Inflammatory macrophage (primary cell): ENCODE data around the gene NLRP1.

Source experiments
- DNase-seq, 2 donors: peaks; one replicate each; pipeline ENCODE4 v3.0.0-alpha.2; 2020 to 2022

NLRP1 gene

DNA sequence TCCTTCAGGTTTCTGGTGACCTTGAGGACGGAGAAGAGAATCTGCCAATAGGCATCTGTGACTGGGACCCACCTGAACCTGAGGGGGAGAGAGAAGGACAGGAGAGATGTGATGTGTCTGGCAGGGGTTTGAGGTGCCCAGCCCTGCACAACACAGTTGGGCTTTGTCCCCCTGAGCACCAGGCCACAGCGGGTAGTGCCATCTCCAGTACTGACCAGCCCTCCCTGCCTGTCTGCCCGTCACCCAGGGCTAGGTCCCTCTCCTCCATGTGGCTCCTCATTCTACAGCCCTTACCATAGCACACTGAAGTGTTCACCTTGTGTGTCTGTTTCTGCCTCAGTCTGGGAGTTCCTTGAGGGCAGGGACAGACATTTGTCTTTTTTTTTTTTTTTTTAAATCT is 30.8 kb downstream of the NLRP1 start:
- no peak for DNase-seq

DNA sequence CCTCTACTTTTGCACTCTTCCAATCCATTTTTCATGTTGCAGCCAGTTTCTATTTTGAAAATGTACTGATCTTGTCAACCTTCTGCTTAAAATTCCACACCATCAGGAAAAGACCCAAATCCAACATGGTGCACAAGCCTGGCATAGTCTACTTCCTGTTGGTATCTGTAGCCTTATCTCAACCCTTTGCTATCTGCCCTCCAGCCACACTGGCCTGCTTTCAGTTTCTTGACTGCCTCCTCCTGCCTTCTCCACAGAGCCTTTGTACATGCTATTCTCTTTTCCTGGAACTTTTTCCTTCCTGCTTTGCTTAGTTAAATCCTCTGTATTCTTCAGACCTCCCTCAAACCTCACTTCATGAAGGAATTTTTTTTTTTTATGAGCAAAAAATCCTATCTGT is 31.5 kb downstream of the NLRP1 start:
- DNase-seq = no peak

DNA sequence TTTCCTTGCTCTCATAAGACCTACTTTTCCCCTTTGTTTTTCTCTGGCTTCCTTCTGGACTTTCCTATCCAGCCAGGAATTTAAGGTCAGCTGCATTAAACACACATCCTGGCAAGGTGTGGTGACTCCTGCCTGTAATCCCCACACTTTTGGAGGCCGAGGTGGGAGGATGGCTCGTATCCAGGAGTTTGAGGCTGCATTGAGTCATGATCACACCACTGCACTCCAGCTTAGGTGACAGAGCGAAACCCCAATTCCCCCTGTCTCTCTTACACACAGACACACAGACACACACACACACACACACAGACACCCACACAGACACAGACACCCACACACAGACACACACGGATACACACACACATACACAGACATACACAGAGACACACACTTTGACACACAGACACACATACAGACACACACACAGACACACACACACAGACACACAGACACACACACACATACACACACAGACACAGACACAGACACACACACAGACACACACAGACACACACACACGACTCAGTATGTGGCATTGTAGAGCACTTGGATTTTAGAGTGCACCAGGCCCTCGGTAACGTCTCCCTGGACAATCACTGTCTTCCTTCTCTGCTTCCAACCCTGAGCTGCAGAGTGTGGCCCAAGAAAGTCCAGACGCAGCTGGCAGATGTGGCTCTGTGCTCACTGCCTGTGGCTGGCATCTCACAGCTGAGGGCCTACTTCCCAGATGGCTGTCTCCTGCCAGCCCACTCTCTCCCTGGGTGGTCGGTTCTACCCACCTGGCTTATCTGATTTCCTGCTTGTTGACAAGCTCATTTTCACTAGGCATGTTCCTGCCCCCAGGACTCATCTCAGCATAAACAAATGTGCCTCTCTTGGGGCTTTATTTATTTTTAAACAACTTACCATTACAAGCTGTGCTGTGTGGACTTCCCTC is 39.0 kb downstream of the NLRP1 start:
- DNase-seq = no peak

DNA sequence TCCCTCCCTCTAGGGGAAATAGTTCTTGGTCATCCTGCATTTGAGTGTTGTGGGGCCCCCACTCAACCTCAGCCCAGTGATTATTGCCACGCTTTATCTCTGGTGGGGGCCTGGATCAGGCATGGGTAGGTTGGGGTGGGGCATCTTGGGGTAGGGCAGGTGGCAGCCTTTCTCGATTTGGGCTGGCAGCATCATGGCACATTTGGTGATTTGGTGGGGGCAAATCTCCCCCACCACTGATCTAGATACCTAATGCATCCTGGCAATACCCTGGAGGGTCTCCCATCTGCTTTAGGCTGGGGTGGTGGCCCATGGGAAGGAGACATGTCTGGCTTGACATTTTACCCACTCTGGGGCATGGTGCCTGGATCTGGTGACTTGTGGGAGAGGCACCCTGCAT is 40.2 kb downstream of the NLRP1 start:
- no peak for DNase-seq

DNA sequence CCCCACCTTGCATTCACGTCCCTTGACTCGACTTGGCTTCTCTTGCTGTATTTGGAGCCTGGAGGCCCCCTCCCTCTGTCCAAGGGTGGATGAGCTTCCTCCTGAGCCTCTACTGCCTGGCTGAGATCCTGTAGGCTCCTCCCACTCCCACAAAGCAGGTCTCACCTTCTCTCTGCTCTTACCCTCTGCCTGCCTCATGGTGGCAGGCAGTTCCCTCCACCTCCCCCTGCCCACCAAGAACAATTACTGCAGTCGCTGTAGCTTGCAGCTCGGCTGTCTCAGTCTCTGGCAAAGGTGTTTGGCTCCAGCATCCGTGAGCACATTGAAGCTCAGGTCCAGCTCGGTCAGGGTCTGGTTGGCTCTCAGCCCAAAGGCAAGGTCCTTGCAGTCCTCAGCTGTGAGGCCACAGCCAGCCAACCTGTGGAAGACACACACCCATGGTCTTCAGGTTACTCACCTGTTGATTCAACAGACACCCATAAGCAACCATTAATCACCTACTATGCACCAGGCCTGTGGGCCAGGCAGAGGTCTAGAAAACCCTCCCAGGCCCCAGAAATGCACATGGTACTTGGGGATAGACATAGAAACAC is 42.6 kb downstream of the NLRP1 start:
- DNase-seq = no peak

DNA sequence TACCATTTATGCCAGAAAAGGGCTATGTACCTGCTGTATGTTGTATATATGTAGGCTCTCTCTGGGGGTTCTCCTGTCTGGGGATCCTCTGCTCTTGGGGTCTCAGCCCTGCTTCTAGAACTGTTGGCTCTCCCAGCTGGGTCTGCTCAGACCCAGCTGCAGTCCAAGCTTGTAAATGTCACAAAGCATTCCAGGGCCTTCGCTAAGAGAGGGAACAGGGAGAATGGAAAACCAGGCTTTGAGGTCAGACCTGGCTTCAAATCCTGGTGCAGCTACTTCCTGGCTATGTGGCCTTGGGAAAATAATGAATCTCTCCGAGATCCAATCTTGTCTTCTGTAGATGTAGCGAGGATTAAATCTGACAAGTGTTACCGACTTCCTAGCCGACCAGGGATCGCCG is 44.0 kb downstream of the NLRP1 start:
- no peak for DNase-seq

DNA sequence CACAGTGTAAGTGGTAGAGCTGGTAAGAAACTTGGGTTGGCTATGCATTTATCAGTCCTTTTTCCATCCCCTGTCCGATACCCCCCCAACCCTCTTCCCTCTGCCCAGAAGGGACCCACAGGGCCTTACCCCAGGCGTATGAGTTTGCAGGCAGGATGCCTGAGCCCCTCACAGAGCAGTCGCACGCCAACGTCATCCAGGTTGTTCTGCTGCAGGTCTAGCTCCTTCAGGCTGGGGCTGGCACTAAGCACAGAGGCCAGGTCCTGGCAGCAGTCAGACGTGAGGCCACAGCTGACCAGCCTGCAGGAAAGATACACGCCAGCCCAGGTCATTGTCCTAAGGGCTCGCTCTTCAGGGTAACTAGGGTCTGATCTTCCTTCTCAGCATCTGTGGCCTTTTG is 45.0 kb downstream of the NLRP1 start:
- no peak for DNase-seq

DNA sequence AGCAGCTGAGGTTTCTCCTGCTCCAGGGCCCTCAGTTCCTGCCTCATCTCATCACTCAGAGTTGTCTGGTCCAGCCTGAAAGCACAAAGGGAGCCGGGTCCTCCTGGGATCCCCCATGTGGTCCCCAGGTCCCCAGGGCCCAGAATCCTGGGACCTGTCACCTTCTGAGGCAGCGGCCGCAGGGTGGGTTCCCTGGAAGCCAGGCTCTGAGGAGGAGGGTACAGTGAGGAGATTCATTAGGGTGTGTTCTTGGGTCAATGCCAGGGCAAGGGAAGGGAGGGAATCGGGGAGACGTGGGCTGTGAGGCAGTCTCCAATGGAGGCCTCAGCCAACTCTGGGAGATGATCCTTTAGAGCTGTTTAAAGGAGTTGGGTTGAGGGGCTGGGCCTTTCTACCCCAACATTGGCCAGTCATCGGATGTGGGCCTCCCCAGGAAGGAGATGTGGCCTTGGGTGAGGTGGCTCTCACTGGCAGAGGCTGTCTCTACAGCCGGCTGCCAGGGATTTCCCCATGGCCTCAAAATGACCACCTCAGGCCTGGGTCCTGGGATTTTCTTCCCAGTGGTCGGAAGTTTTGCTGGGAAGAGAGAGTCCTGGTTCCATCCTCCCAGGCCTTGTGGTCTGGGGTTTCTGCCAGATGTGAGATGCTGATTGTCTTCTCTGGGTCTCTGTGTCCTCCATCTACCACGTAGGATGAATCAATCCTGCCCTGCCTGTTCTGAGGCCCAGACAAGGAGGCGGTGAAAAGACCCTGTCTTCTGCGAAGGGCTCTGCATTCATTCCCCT is 47.3 kb downstream of the NLRP1 start:
- no peak for DNase-seq

DNA sequence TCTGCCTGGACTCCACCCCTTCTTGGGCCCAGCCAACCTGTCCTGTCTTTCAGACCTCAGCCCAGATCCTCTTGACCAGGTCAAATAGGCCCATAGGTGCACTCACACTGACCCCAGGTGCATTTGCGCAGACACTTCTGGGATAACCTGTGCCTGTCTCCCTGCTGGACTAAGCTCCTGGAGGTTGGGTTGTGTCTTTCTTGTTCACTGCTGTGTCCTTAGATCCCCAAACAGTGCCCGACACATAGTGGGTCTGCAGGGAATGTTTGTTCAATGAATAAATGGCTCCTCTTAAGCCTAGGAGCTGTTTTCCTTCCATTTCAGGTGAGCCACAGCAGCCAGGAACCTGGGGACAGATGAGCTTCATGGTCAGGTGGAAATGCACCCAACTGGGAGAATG is 48.9 kb downstream of the NLRP1 start:
- no peak for DNase-seq

DNA sequence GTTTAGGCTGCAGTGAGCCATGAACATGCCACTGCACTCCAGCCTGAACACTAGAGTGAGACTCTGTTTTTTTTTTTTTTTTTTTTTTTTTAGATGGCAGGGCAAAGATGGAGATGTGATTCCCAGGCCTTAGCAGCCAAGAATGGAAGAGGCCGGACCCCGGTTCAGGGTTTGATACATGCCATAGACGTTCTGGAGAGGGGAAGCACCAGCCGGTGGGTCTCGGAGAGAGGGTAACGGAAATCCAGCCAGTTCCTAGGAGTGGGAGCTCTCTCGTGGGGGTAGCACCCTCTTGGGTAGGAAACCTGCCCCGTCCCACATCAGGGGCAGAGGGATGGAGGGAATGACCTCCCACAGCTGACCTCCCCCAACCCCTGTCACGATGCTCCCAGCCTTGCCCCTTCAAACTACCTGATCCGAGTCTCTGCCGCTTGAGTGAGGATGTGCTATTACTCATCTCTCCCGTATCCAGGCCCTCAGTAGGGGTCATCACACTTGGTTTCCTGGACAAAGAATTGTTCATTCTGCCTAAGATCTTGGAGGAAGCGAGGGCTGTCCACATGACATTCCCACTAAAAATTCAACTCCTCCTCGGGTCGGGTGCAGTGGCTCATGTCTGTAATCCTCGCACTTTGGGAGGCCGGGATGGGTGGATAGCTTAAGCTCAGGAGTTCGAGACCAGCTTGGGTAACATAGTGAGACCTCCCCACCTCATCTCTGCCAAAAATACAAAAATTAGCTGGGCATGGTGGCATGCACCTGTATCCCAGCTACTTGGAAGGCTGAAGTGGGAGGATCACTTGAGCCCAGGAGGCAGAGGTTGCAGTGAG is 50.6 kb downstream of the NLRP1 start:
- DNase-seq = no peak

DNA sequence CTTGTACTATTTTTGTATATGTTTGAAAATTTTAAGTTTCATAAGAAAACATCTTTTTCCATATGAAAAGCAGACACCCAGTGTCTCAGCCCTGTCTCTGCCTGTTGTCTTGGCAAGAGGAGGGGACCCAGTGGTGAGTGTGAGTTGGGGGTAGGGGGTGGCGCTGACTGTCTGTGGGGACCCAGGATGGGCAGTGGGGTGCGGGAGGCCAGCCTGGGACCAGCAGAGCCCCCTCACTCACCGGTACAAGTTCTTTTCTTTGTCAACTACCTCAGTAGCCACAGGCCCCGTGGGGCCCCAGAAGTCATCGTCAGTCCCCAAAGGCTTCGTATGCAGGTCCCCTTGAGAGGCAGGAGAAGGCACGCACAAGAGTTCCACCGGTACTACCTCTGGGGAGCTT is 51.7 kb downstream of the NLRP1 start:
- no peak for DNase-seq

DNA sequence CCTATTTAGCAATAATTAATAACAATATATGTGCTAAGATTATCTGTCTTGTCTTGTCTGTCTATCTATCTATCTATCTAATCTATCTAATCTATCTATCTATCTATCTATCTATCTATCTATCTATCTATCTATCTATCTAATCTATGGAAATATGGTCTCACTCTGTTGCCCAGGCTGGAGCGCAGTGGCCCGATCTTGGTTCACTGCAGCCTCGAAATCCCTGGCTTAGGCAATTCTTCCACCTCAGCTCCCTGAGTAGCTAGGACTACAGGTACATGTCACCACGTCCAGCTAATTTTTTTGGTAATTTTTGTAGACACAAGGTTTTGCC is 53.3 kb downstream of the NLRP1 start:
- DNase-seq = no peak

DNA sequence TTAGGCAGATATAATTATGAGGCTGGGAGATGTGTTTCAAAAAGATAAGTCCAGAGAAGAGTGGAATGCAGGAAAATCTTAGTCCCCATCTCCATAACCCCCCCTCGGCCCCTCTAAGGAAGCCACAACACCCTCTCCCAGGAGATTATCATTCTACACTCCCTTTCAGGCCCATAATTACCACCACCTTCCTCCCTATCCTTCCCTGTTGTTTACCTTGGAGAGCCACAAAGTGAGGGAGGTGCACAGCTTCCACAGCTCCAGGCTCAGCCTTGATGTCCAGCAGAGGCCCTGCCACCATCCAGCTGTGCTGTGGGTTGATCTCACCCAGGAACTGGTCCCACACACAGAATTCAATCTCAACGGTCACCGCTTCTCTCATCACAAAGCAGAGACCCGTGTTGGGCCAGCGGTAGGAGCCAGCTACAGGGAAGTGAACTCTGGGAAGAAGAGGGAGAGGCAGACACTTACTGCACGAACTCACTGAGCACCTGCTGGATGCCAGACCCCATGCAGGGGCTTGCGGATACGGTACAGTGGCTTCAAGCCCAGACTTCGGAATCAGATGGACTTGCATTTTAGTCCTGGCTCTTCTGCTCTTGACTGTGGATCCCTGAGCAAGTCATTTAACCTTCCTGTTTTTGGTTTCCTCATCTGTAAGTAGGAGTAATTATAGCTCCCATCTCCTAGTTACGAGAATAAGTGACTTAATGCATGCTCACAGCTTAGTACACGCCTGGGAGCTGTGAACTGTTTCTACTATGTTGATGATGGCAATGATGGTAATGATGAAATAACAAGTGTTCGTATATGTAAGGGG is 53.8 kb downstream of the NLRP1 start:
- peak; percentile 46 to 52 for DNase-seq

DNA sequence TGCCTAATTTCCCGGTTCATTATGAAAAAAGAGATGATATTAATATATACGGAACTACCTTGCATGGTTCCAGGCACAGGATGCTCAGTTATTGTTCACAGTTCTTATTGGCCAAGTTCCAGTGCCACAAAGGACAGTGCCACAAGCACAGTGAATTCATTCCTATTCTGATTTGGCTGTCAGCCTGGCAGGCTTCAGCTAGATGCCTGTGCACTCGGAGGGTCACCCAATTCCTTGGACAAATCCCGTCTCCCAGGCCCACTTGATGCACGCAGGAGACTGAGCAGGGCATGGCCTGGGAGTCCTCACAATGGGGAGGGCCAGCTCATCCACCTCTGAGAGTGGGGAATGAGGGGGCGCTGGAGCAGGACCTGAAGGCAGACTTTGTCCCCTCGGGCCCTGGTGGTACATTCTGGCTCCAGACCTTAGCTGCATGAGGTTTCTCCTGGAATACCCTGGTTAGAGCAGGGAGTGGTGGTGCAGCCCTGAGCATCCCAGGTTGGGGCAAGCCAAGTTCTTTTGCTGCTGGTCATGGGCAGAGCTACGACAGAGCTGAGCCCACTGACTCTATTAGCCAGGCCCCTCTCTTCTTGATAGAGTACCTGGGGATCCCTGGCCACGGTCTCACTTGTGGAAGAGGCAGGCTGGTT is 56.6 kb downstream of the NLRP1 start:
- DNase-seq = no peak

DNA sequence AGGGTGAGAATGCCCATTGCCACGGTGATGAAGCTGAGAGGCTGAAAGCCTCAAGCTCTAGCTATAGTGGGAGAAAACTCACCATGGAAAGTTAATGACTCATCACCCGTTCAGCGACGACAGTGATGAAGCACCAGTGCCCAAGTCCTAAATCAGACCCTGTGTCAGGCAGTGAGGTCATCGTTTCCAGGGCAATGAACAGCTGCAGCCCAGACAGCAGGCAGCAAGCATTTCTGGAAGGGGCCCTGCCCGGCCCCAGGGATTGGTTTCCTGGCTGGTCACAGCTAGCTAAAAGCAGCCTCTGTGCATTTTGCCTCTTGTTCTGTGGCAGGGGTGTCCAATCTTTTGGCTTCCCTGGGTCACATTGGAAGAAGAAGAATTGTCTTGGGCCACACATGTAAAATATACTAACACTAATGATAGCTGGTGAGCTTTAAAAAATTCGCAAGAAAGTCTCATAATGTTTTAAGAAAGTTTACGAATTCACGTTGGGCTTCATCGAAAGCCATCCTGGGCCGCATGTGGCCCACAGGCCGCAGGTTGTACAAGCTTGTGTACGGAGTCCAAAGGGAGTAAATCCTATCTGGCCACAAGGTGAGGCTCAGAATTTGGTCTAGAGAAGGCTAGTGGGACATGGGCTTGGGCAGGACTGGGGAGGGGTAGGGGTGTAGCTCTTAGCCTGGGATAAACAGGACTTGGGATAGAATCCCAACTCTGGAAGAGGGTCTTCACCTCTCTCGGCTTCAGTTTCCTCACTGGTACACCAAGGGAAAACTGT is 57.3 kb downstream of the NLRP1 start:
- peak in 1 of 2 donors; percentile 52 for DNase-seq

DNA sequence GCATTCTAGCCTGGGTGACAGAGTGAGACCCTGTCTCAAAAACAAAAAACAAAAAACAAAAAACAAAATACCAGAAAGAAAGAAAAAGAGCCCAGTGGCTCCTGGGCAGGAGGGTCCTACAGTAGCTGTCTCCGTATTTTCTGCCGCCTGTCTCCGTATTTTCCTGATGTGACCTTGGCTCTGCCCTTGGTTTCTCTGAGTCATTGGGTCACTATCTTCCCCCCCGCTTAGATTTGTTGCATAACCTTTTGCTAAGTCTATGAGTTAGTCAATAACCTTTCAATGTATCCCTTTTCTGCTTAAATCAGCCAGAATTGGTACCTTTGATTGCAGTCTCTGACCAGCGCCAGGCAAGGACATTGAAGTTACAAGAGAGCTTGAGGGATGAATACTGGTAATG is 61.1 kb downstream of the NLRP1 start:
- DNase-seq = no peak

DNA sequence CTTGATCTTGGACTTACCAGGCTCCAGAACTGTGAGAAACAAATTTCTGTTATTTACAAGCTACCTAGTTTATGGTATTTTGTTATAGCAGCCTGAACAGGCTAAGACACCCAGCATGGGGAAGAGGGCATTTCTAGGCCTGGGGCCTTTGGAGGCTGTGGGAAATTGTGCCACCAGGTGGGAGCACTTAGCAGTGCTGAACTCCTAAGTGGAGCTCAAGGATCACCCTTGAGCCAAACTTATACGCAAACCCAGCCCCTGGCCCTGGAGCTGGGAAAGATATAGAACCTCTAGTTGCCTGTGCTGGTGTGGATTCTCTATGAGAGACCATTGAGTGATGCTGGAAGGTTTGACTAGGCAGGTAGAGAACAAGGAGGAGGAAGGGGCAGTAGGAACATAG is 61.8 kb downstream of the NLRP1 start:
- no peak for DNase-seq

DNA sequence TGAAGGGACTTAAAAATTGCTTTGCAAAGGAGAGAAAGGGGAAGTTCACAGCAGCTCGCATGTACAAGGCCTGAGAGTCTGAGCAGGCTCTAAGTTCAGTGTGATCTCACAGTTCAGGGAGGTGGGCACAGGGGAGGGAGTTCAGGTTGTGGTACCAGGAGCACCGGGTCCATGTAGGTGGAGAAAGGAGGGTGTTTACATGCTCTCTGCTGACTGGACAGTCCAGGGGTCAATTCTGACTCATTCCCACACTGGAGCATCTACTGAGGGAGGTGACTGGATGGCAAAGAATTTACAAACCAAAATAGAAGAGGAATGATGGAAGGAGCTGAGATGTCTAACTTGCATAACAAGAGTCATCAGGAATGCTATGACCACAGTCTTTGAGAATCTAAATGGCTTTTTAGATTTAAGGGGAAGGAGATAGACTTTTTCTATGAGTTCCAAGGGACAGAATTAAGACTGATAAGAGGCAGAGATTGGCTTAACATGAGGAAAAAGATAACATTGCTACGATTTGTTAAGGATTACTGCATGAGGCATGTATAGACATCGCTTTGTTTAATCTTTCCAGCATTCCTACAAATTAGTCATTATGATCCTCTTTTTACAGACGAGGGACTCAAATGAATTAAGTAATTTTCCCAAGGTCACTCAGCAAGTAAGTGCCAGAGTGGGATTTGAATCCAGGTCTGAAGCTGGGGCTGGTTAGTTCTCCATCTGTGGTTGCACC is 68.1 kb downstream of the NLRP1 start:
- DNase-seq = no peak

DNA sequence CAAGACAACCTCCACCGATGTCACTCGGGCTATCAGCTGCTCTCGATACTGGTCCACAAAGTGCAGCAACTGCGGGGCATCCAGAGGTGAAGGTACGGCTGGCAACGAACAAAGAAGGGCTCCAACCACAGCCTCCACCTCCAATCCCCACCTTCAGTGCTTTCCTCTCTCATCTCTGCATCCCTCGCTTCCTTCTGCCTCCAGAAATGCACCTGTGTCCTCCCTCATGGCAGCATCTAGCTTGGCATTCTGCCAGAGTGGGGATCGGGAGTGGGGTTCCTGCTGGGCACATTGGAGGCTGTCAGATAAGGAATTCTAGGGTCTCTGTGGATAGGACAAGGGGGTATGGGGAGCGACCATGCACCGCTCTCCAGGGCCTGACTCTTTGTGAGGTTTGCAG is 69.3 kb downstream of the NLRP1 start:
- DNase-seq = no peak

DNA sequence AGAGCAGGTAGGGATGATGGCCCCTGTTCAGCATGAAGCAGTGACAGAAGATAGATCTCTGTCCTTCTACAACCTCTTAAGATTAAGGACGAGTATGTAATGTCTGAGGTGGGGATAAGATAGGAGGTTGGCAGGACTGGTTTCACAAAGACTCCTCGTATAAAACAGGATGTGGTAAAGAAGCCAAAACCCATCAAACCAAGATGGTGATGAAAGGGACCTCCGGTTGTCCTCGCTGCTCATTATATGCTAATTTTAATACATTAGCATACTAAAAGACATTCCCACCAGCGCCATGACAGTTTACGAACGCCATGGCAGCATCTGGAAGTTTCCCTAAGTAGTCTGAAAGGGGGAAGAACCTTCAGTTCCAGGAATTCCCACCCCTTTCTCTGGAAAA is 70.7 kb downstream of the NLRP1 start:
- no peak for DNase-seq
